Loucy (cell line): ENCODE measurements around the gene KATNB1.
"Not testable (repeated sequence)": the region's sequence is repeated elsewhere in the genome, so short reads cannot be mapped to it uniquely, and the experiment has no call there.

ENCODE experiments used
- H2AFZ ChIP-seq: fragments of 200-600 bp; sonication (generic); 2 replicates; pipeline ENCODE4 v1.6.0; 2016; ENCODE audit warnings: antibody characterized with exemption, mild to moderate bottlenecking, low read length, moderate library complexity
- H3F3A ChIP-seq: fragments of 200-600 bp; 2 replicates; pipeline ENCODE4 v1.6.0; 2016; ENCODE audit warnings: antibody characterized with exemption, low read depth, mild to moderate bottlenecking
- H3K27me3 ChIP-seq: fragments of 200-600 bp; sonication (generic); 2 replicates; pipeline ENCODE4 v1.6.1; 2014; ENCODE audit warnings: low read length, mild to moderate bottlenecking; ENCODE audit not compliant: insufficient read depth, poor library complexity, severe bottlenecking
- H3K36me3 ChIP-seq: fragments of 200-600 bp; sonication (generic); 2 replicates; pipeline ENCODE4 v1.6.1; 2016; ENCODE audit warnings: low read length; ENCODE audit not compliant: insufficient read depth
- H3K4me1 ChIP-seq: fragments of 200-600 bp; sonication (generic); 2 replicates; pipeline ENCODE4 v1.5.1; 2014; ENCODE audit warnings: low read length, mild to moderate bottlenecking; ENCODE audit not compliant: insufficient read depth, poor library complexity, severe bottlenecking
- H3K4me2 ChIP-seq: fragments of 200-600 bp; sonication (generic); 2 replicates; pipeline ENCODE4 v1.6.0; 2014; ENCODE audit warnings: antibody characterized with exemption, low read length, low read depth, mild to moderate bottlenecking; ENCODE audit not compliant: poor library complexity, severe bottlenecking
- H3K4me3 ChIP-seq: fragments of 200-600 bp; sonication (generic); 2 replicates; pipeline ENCODE4 v1.5.1; 2014; ENCODE audit warnings: low read length, mild to moderate bottlenecking, mixed read lengths; ENCODE audit not compliant: poor library complexity, severe bottlenecking
- H3K79me2 ChIP-seq: fragments of 200-600 bp; sonication (generic); 2 replicates; pipeline ENCODE4 v1.6.1; 2014; ENCODE audit warnings: low read length; ENCODE audit not compliant: insufficient read depth
- H3K9ac ChIP-seq: fragments of 200-600 bp; sonication (generic); 2 replicates; pipeline ENCODE4 v1.6.0; 2014; ENCODE audit warnings: mild to moderate bottlenecking, low read depth, low read length, moderate library complexity; ENCODE audit not compliant: poor library complexity, severe bottlenecking
- H3K9me2 ChIP-seq: fragments of 200-600 bp; sonication (generic); replicated peaks from 2 replicates; pipeline ENCODE4 v1.6.1; 2016; ENCODE audit warnings: low read depth, low read length, mixed read lengths
- H3K9me3 ChIP-seq: fragments of 200-600 bp; sonication (generic); 2 replicates; pipeline ENCODE4 v1.6.1; 2014; ENCODE audit warnings: mild to moderate bottlenecking, antibody characterized with exemption, low read length, low read depth; ENCODE audit not compliant: insufficient read depth
- H4K20me1 ChIP-seq: fragments of 200-600 bp; sonication (generic); 2 replicates; pipeline ENCODE4 v1.6.0; 2014; ENCODE audit warnings: antibody characterized with exemption, low read length, mild to moderate bottlenecking; ENCODE audit not compliant: insufficient read depth, poor library complexity, severe bottlenecking
- EZH2phosphoT487 ChIP-seq: fragments of 200-600 bp; IDR thresholded peaks from 2 replicates; pipeline ENCODE4 v1.6.1; 2018; ENCODE audit warnings: antibody characterized with exemption, mild to moderate bottlenecking, moderate library complexity, borderline replicate concordance
- TF ChIP-seq, protein P1 (sequence below): fragments of 200-600 bp; sonication (generic); conservative IDR thresholded peaks from 2 replicates; pipeline ENCODE4 v1.5.1; 2014; ENCODE audit warnings: mild to moderate bottlenecking, antibody characterized with exemption, low read length

Gene KATNB1

DNA sequence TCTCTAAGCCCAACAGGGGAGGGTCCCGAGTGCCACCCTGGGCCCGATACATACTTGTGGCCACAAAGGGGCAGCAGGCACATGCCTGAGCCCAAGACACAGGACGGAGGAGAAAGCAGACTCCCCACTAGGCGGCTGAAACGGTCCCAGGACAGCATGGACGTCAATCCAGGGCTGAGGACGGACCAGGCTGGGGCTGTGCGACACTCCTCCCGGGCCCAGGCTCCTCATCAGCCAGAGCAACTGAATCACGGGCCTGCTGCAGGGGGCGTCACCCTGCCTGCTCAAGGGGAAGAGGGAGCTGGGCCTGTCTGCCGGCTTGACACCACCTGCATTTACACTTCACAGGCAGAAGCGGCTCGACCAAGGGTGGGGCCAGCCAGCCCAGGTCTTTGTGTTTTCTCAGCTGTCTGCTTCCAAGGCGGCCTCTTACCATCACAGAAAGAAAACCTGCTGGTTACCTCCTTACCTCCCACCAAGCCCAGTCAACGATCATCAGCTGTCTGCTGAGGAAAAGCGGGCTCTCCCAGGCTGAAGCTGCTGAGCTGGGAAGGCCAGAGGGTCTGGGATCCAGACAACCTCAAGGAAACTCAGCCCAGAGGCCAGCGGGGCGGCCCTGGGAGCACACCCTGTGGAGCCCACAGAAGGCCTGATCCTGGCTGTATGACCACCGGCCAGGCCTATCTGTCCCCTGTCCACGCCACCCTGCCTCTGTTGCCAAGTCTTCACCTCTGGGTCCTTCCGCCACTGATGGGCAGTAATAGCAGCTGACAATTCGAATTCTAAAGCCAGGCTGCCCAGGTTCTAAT lies 40.3 kb downstream of the KATNB1 start:
- H3K9ac ChIP-seq: no peak overlapping the region
- no peak for TF ChIP-seq EZH2phosphoT487
- TF ChIP-seq, protein P1, sequence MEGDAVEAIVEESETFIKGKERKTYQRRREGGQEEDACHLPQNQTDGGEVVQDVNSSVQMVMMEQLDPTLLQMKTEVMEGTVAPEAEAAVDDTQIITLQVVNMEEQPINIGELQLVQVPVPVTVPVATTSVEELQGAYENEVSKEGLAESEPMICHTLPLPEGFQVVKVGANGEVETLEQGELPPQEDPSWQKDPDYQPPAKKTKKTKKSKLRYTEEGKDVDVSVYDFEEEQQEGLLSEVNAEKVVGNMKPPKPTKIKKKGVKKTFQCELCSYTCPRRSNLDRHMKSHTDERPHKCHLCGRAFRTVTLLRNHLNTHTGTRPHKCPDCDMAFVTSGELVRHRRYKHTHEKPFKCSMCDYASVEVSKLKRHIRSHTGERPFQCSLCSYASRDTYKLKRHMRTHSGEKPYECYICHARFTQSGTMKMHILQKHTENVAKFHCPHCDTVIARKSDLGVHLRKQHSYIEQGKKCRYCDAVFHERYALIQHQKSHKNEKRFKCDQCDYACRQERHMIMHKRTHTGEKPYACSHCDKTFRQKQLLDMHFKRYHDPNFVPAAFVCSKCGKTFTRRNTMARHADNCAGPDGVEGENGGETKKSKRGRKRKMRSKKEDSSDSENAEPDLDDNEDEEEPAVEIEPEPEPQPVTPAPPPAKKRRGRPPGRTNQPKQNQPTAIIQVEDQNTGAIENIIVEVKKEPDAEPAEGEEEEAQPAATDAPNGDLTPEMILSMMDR: peak; percentile 47
- H3K4me1 ChIP-seq: no peaks in the 10 kb centered on the region
- no peaks in the 10 kb centered on the region for H3K9me3 ChIP-seq
- H3K36me3 ChIP-seq: no peaks in the 10 kb centered on the region
- no peaks in the 10 kb centered on the region for H3K79me2 ChIP-seq
- H3K4me3 ChIP-seq: no peak overlapping the region
- H3F3A ChIP-seq: no peaks in the 10 kb centered on the region
- no peaks in the 10 kb centered on the region for H4K20me1 ChIP-seq
- no peaks in the 10 kb centered on the region for H3K9me2 ChIP-seq
- H2AFZ ChIP-seq: no peak overlapping the region
- no peaks in the 10 kb centered on the region for H3K27me3 ChIP-seq
- no peak overlapping the region for H3K4me2 ChIP-seq

DNA sequence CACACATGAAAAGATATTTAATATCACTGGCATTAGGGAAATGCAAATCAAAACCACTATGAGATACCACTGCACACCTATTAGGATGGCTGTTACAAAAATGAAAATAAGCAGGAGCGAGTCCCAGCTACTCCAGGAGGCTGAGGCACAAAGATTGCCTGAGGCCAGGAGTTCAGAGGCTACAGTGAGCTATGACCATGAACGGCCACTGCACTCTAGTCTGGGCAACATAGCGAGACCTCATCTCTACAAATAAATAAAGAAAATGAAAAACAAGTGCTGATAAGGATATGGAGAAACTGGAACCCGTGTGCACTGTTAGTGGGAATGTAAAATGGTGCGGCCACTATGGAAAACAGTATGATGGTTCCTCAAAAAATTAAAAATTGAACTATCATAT lies 43.1 kb downstream of the KATNB1 start:
- H3F3A ChIP-seq: no peaks in the 10 kb centered on the region
- H3K36me3 ChIP-seq: no peaks in the 10 kb centered on the region
- H3K4me1 ChIP-seq: no peaks in the 10 kb centered on the region
- no peaks in the 10 kb centered on the region for H3K27me3 ChIP-seq
- no peaks in the 10 kb centered on the region for H3K9me2 ChIP-seq
- no peaks in the 10 kb centered on the region for H3K9me3 ChIP-seq
- no peak overlapping the region for H2AFZ ChIP-seq
- TF ChIP-seq EZH2phosphoT487: no peak
- TF ChIP-seq, protein P1: no peak
- H3K4me2 ChIP-seq: no peak overlapping the region
- no peak overlapping the region for H3K4me3 ChIP-seq
- H4K20me1 ChIP-seq: no peaks in the 10 kb centered on the region
- H3K79me2 ChIP-seq: no peaks in the 10 kb centered on the region
- no peak overlapping the region for H3K9ac ChIP-seq

DNA sequence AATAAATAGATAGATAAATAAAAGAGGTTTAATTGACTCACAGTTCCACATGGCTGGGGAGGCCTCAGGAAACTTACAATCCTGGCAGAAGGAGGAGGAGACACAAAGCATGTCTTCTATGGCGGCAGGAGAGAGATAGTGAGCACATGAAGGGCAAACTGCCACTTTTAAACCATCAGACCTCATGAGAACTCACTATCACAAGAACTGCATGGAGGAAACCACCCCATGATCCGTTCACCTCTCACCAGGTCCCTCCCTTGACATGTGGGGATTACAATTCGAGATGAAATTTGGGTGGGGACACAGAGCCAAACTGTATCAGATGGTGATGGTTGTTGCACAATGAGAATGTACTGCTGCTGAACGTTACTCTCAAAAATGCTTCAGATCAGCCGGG lies 44.3 kb downstream of the KATNB1 start:
- not testable (repeated sequence) for H4K20me1 ChIP-seq, H3K9me2 ChIP-seq, H3K4me3 ChIP-seq, H3K9ac ChIP-seq, H2AFZ ChIP-seq, H3K36me3 ChIP-seq, H3K4me2 ChIP-seq, H3K4me1 ChIP-seq, H3K79me2 ChIP-seq, H3K27me3 ChIP-seq, H3K9me3 ChIP-seq, H3F3A ChIP-seq

DNA sequence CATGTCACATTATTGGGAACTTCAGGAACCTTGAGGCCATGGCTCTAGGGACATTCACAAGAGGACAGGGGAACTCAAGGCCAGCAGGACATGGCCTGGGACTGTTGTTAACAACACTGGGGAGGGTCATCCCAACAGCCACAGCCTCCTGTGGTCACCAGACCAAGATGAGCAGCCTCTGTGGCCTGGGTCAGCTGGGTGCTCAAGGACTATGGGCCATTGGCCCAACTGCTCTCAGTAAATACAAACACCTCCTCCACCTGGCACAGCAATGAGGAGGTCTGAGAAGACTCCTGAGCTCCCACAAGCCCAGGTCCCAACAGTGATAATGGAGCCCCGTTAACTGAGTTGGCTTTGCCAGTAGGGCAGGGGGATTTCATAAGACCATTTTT lies 45.8 kb downstream of the KATNB1 start:
- Histone ChIP-seq H3K4me2 (no peak overlapping the region), H3K9ac (no peak overlapping the region), H2AFZ (no peak overlapping the region), H3K9me2 (no peaks in the 10 kb centered on the region), H3K4me1 (no peaks in the 10 kb centered on the region), H3K9me3 (no peaks in the 10 kb centered on the region), H4K20me1 (no peaks in the 10 kb centered on the region), H3K27me3 (no peaks in the 10 kb centered on the region), H3K36me3 (no peaks in the 10 kb centered on the region), H3K4me3 (no peak overlapping the region), H3F3A (no peaks in the 10 kb centered on the region), H3K79me2 (no peaks in the 10 kb centered on the region)
- TF ChIP-seq EZH2phosphoT487: no peak
- TF ChIP-seq, protein P1: no peak
